ENCODE measurements around the gene OPCML.

DNA sequence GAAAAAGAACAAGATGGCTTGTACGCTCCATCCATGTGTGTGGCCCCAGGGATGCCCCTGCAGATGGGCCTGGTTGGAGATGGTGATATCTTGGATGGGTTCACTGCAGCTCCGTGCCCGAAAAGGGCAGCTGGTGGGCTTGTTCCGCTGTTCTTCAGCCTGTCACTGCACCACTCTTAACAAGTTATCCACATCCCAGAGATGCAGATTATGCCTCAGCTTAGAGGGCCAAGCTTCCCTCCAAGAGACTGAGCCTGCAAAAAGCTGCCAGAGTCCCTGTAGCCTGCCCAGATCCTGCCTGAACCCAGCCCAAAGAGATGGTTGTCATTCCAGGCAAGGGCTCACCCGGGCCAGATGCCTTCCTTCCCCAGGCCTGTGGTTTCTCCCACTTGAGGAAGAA is 308.0 kb downstream of the OPCML start:
- TF ChIP-seq CTCF (IDR thresholded peaks at IDR 0.05) (no peak), POLR2A (IDR thresholded peaks at IDR 0.05) (no peak)
